GM12878 (cell line): ENCODE measurements around the gene ZDHHC3.

Experiments
- NR2C1 ChIP-seq: fragments of 450-650 bp; IDR thresholded peaks from 2 replicates; pipeline ENCODE4 v1.6.1; 2017; ENCODE audit warnings: antibody characterized with exemption, mild to moderate bottlenecking, moderate library complexity
- PAX5 ChIP-seq: IDR thresholded peaks from 2 replicates; pipeline ENCODE4 v1.6.1; 2011; ENCODE audit warnings: low read depth, low read length, borderline replicate concordance
- TF ChIP-seq, protein P1 (sequence below): fragments of 450-650 bp; IDR thresholded peaks from 2 replicates; pipeline ENCODE4 v1.6.1; 2017; ENCODE audit warnings: mild to moderate bottlenecking

DNA sequence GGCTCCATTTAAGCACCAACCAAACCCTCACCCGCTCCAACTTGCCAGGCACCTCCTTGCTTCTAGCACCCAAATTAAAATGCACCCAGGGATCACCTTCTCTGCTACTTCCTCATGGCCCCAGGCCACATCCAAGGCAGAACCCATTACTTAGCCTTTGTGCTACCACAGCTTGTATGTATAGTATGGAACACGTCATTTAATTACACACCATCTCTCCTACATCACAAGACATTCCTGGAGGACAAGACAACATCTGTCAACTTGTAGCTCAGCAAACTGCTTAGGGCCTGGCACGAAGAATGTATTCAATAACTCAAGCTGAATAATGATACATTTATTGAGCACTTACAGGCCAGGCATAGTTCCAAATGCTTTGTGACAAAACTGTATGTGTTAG lies 23.3 kb downstream of the ZDHHC3 start:
- no peak for TF ChIP-seq NR2C1
- no peak for TF ChIP-seq PAX5
- TF ChIP-seq, protein P1, sequence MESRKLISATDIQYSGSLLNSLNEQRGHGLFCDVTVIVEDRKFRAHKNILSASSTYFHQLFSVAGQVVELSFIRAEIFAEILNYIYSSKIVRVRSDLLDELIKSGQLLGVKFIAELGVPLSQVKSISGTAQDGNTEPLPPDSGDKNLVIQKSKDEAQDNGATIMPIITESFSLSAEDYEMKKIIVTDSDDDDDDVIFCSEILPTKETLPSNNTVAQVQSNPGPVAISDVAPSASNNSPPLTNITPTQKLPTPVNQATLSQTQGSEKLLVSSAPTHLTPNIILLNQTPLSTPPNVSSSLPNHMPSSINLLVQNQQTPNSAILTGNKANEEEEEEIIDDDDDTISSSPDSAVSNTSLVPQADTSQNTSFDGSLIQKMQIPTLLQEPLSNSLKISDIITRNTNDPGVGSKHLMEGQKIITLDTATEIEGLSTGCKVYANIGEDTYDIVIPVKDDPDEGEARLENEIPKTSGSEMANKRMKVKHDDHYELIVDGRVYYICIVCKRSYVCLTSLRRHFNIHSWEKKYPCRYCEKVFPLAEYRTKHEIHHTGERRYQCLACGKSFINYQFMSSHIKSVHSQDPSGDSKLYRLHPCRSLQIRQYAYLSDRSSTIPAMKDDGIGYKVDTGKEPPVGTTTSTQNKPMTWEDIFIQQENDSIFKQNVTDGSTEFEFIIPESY = no peak
